ENCODE results near the gene ARL14.

DNA sequence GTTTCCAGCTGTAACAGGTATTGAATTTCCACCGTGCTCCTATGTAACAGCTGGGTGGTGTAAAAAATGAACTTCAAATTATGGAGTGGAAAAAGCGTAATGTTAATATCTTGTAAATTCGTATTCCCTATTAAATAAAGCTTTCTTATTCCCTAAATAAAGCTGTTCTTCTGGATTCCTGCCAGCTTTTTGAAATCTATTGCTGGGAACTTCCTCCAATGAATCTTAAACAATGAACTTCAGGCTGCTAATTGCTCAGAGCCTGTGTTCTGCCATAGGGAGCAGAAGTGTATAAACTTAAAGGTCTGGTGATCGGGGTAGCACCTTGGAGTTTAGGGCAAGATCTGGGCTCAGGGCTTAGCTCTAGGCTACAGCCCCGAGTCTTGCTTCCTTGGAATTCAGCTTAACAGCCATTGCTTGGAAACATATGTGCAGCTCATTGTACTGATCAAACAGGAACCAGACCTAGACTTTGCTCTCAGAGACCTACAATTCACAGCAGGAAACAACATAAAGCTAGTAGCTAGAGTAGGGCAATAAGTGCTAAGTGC lies 1.4 kb downstream of the ARL14 start:
- TF ChIP-seq, protein P1, sequence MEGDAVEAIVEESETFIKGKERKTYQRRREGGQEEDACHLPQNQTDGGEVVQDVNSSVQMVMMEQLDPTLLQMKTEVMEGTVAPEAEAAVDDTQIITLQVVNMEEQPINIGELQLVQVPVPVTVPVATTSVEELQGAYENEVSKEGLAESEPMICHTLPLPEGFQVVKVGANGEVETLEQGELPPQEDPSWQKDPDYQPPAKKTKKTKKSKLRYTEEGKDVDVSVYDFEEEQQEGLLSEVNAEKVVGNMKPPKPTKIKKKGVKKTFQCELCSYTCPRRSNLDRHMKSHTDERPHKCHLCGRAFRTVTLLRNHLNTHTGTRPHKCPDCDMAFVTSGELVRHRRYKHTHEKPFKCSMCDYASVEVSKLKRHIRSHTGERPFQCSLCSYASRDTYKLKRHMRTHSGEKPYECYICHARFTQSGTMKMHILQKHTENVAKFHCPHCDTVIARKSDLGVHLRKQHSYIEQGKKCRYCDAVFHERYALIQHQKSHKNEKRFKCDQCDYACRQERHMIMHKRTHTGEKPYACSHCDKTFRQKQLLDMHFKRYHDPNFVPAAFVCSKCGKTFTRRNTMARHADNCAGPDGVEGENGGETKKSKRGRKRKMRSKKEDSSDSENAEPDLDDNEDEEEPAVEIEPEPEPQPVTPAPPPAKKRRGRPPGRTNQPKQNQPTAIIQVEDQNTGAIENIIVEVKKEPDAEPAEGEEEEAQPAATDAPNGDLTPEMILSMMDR (conservative IDR thresholded peaks at IDR 0.05; ENCODE audit: low read length) = no peak
- no peak for TF ChIP-seq EZH2phosphoT487 (IDR thresholded peaks at IDR 0.05; ENCODE audit: borderline replicate concordance, low read depth, low read length)
